ENCODE measurements around the gene HIGD2A.

The HIGD2A gene

GRCh38 chr5:176369934-176370711, 18.4 kb upstream of the HIGD2A start:
- DNase-seq (ENCODE audit: low read depth, low spot score): no peak
- no peak for TF ChIP-seq CTCF (IDR thresholded peaks at IDR 0.05; ENCODE audit: low read depth, low read length)
- no peak overlapping the region for H3K4me3 ChIP-seq (ENCODE audit: low read depth, low read length)

GRCh38 chr5:176371621-176372539, 16.7 kb upstream of the HIGD2A start:
- no peak overlapping the region for H3K4me3 ChIP-seq (ENCODE audit: low read depth, low read length)
- DNase-seq (ENCODE audit: low read depth, low spot score): no peak
- no peak for TF ChIP-seq CTCF (IDR thresholded peaks at IDR 0.05; ENCODE audit: low read depth, low read length)
- in situ Hi-C loops (cut with HindIII; ENCODE audit: low sequenced_read_pairs): no loop called here

More at GRCh38 chr5:176369934-176370711, 18.4 kb upstream of the HIGD2A start:
- in situ Hi-C loops (cut with HindIII; ENCODE audit: low sequenced_read_pairs): no loop called here

GRCh38 chr5:176373100-176373818, 15.3 kb upstream of the HIGD2A start:
- in situ Hi-C loops (cut with HindIII; ENCODE audit: low sequenced_read_pairs): no loop called here
- H3K4me3 ChIP-seq (ENCODE audit: low read depth, low read length): no peak overlapping the region
- no peak for DNase-seq (ENCODE audit: low read depth, low spot score)
- no peak for TF ChIP-seq CTCF (IDR thresholded peaks at IDR 0.05; ENCODE audit: low read depth, low read length)

GRCh38 chr5:176379881-176380280, 8.7 kb upstream of the HIGD2A start:
- in situ Hi-C loops (cut with HindIII; ENCODE audit: low sequenced_read_pairs): no loop called here
- H3K4me3 ChIP-seq (ENCODE audit: low read depth, low read length): no peak overlapping the region
- no peak for DNase-seq (ENCODE audit: low read depth, low spot score)
- TF ChIP-seq CTCF (IDR thresholded peaks at IDR 0.05; ENCODE audit: low read depth, low read length): no peak

- no peak overlapping the region for H3K4me3 ChIP-seq (ENCODE audit: low read depth, low read length)
- TF ChIP-seq CTCF (IDR thresholded peaks at IDR 0.05; ENCODE audit: low read depth, low read length): no peak
- no peak for DNase-seq (ENCODE audit: low read depth, low spot score)
- in situ Hi-C loops (cut with HindIII; ENCODE audit: low sequenced_read_pairs): no loop called here
Measured at GRCh38 chr5:176381423-176381822, 7.1 kb upstream of the HIGD2A start.

GRCh38 chr5:176381979-176382378, 6.6 kb upstream of the HIGD2A start:
- TF ChIP-seq CTCF (IDR thresholded peaks at IDR 0.05; ENCODE audit: low read depth, low read length): no peak
- in situ Hi-C loops (cut with HindIII; ENCODE audit: low sequenced_read_pairs): no loop called here
- no peak overlapping the region for H3K4me3 ChIP-seq (ENCODE audit: low read depth, low read length)
- DNase-seq (ENCODE audit: low read depth, low spot score): no peak
